HepG2 (cell line): Measurements from ENCODE around the gene BCCIP. TPM values are rescaled to one million over a fixed set of nuclear protein-coding genes. Genes with fewer than 3 reads are reported as not detected.
A peak's percentile ranks its signal among the peaks of the same experiment; 100 is the strongest.

Source experiments
- ELF3 ChIP-seq: IDR thresholded peaks from 2 replicates; pipeline ENCODE4 v1.6.1; 2016; ENCODE audit warnings: missing genetic modification reagents, missing compliant biosample characterization
- KLF11 ChIP-seq: IDR thresholded peaks from 2 replicates; pipeline ENCODE4 v1.6.1; 2016; ENCODE audit warnings: missing compliant biosample characterization
- MYNN ChIP-seq: sonication (generic); formaldehyde crosslinking; IDR thresholded peaks from 2 replicates; pipeline ENCODE4 v1.4.0; 2020; ENCODE audit warnings: mild to moderate bottlenecking, low read depth, missing genetic modification reagents
- NR2C2 ChIP-seq: sonication (generic); formaldehyde crosslinking; IDR thresholded peaks from 2 replicates; pipeline ENCODE4 v1.4.0; 2020; ENCODE audit warnings: missing genetic modification reagents, mild to moderate bottlenecking, moderate library complexity, borderline replicate concordance
- SAFB2 ChIP-seq: sonication (generic); formaldehyde crosslinking; IDR thresholded peaks from 2 replicates; pipeline ENCODE4 v1.5.1; 2020; ENCODE audit warnings: missing genetic modification reagents, low read depth, mild to moderate bottlenecking, borderline replicate concordance
- TAF1 ChIP-seq: sonication (generic); formaldehyde crosslinking; IDR thresholded peaks from 2 replicates; pipeline ENCODE4 v1.4.0; 2020; ENCODE audit warnings: missing genetic modification reagents
- ZBTB7A ChIP-seq: sonication (generic); formaldehyde crosslinking; IDR thresholded peaks from 2 replicates; pipeline ENCODE4 v1.8.0; 2022; ENCODE audit warnings: mild to moderate bottlenecking, missing genetic modification reagents
- ZFP62 ChIP-seq: sonication (generic); formaldehyde crosslinking; IDR thresholded peaks from 2 replicates; pipeline ENCODE4 v1.4.0; 2020; ENCODE audit warnings: missing genetic modification reagents
- ZNF557 ChIP-seq: sonication (generic); formaldehyde crosslinking; IDR thresholded peaks from 2 replicates; pipeline ENCODE4 v1.4.0; 2020; ENCODE audit warnings: missing genetic modification reagents
- ZNF562 ChIP-seq: sonication (generic); formaldehyde crosslinking; IDR thresholded peaks from 2 replicates; pipeline ENCODE4 v1.8.0; 2022; ENCODE audit warnings: missing genetic modification reagents, borderline replicate concordance
- ZNF563 ChIP-seq: sonication (generic); formaldehyde crosslinking; IDR thresholded peaks from 2 replicates; pipeline ENCODE4 v1.8.0; 2022; ENCODE audit warnings: mild to moderate bottlenecking, moderate library complexity, missing genetic modification reagents
- ZZZ3 ChIP-seq: sonication (generic); formaldehyde crosslinking; IDR thresholded peaks from 2 replicates; pipeline ENCODE4 v1.4.0; 2020; ENCODE audit warnings: missing genetic modification reagents, mild to moderate bottlenecking, borderline replicate concordance
- polyA plus RNA-seq, 8 experiments: library from polyadenylated mRNA; depleted of rRNA in 3 of 8; stranded (reverse) in 7 of 8; unstranded in 1 of 8; fragments of >200 nt; fragmentation: Illumina TruSeq in 4 of 8; extraction: Trizol in 4 of 8; gene quantifications; 2 replicates each; pipeline versions ENCODE4 v1.2.1 to v1.2.3, GENCODE V29; 2011 to 2016; ENCODE audit warnings: low read depth in 4 of 8, missing spikeins in 1 of 8, mixed read lengths in 1 of 8; ENCODE audit not compliant: insufficient read depth in 1 of 8
- total RNA-seq, 5 experiments: library from RNA; depleted of rRNA; stranded (reverse); fragments of >200 nt; fragmentation: Illumina TruSeq; extraction: Trizol; gene quantifications; 2 replicates each; pipeline ENCODE4 v1.2.3, GENCODE V29; 2016; ENCODE audit warnings: low read depth in 1 of 5
- TF ChIP-seq, protein P1 (sequence below), 2 experiments: IDR thresholded peaks; 2 replicates each; pipeline ENCODE4 v1.6.1; 2011 to 2012; ENCODE audit warnings: low read length in 2 of 2, borderline replicate concordance in 1 of 2, low read depth in 1 of 2, mild to moderate bottlenecking in 1 of 2, moderate library complexity in 1 of 2
- TF ChIP-seq, protein P2 (sequence below): sonication (generic); formaldehyde crosslinking; IDR thresholded peaks from 2 replicates; pipeline ENCODE4 v1.4.0; 2020; ENCODE audit warnings: mild to moderate bottlenecking, missing genetic modification reagents
- TF ChIP-seq, protein P3 (sequence below): sonication (generic); formaldehyde crosslinking; IDR thresholded peaks from 2 replicates; pipeline ENCODE4 v1.8.1; 2023; ENCODE audit warnings: mild to moderate bottlenecking, moderate library complexity, missing genetic modification reagents
- TF ChIP-seq, protein P4 (sequence below): sonication (generic); formaldehyde crosslinking; conservative IDR thresholded peaks from 2 replicates; pipeline ENCODE4 v1.4.0; 2020; ENCODE audit warnings: missing genetic modification reagents

BCCIP gene
- total and polyA plus RNA-seq, 2 of the 13 experiments (the other 11 are each of a cell fraction or from before 2014, with no cell fraction given), result 37.0 to 132 TPM

DNA sequence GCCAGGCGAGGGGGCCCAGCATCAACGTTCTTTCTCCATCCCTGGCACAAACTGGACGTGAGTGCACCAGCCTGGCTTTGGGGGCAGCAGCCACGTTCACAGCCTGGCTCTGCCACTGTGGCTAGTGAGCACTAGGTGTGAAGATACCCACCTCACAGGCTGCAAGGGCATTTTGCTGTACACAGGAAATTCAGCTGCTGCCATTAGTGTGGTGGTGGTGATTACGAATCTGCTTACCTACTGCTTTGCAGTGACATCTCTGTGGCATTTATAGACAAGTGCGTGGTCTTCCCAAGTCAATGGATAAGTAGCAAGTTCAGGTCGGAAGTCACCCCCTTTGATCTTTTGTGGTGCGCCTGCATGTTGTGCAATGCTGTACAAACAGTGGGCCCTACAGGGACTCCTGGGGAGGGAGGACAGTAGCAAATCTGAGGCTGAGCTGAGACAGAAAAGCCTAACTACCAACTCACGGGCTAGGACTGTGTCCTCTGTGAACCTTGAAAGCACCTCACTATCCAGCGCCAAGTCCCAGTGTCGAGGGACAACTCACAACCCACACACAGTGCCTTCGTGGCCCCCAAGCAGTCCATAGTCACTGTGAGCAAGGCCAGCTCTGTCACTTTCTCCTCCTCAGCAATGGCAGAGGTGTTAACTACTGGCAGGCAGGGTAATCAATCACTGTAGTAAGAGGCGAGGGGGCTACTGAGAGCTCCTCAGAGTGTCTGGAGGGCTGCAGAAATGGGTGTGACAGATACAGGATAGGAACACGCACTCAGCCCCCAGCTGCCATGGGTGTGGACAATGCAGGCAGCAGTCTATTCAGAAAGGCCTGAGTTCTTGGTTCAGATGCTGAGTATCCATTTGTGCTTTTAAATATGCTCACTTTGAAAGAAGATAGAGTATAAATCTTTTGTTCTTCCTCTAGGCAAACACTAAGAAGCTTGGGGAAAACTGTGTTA is 30.7 kb upstream of the BCCIP start (continued):
- TF ChIP-seq, protein P1, sequence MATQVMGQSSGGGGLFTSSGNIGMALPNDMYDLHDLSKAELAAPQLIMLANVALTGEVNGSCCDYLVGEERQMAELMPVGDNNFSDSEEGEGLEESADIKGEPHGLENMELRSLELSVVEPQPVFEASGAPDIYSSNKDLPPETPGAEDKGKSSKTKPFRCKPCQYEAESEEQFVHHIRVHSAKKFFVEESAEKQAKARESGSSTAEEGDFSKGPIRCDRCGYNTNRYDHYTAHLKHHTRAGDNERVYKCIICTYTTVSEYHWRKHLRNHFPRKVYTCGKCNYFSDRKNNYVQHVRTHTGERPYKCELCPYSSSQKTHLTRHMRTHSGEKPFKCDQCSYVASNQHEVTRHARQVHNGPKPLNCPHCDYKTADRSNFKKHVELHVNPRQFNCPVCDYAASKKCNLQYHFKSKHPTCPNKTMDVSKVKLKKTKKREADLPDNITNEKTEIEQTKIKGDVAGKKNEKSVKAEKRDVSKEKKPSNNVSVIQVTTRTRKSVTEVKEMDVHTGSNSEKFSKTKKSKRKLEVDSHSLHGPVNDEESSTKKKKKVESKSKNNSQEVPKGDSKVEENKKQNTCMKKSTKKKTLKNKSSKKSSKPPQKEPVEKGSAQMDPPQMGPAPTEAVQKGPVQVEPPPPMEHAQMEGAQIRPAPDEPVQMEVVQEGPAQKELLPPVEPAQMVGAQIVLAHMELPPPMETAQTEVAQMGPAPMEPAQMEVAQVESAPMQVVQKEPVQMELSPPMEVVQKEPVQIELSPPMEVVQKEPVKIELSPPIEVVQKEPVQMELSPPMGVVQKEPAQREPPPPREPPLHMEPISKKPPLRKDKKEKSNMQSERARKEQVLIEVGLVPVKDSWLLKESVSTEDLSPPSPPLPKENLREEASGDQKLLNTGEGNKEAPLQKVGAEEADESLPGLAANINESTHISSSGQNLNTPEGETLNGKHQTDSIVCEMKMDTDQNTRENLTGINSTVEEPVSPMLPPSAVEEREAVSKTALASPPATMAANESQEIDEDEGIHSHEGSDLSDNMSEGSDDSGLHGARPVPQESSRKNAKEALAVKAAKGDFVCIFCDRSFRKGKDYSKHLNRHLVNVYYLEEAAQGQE (IDR thresholded peaks at IDR 0.05; ENCODE audit: borderline replicate concordance in 1 of 2, low read depth in 1 of 2, low read length in 2 of 2), result peak in 1 of 2 experiments; percentile 77; a peak in 2 of 4 replicates
- TF ChIP-seq MYNN (CRISPR knock-in tag) (0 out of 2 replicates have a peak, but pooled peaks have one; percentile 26), KLF11 (CRISPR knock-in tag) (0 out of 2 replicates have a peak, but pooled peaks have one; percentile 54), TAF1 (no peak), ELF3 (CRISPR knock-in tag) (peak; percentile 94), ZNF563 (CRISPR knock-in tag) (no peak), SAFB2 (CRISPR knock-in tag) (peak; percentile 67; the same call in 1 of the 2 replicates), ZNF562 (CRISPR knock-in tag) (no peak), ZBTB7A (peak; percentile 70; the same call in 1 of the 2 replicates), ZFP62 (CRISPR knock-in tag) (no peak), NR2C2 (peak; percentile 85), ZZZ3 (CRISPR knock-in tag) (no peak), ZNF557 (CRISPR knock-in tag) (peak; percentile 75; the same call in 1 of the 2 replicates)
- TF ChIP-seq, protein P2, sequence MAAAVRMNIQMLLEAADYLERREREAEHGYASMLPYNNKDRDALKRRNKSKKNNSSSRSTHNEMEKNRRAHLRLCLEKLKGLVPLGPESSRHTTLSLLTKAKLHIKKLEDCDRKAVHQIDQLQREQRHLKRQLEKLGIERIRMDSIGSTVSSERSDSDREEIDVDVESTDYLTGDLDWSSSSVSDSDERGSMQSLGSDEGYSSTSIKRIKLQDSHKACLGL, result no peak; the same call in 1 of the 2 replicates
- TF ChIP-seq, protein P3, sequence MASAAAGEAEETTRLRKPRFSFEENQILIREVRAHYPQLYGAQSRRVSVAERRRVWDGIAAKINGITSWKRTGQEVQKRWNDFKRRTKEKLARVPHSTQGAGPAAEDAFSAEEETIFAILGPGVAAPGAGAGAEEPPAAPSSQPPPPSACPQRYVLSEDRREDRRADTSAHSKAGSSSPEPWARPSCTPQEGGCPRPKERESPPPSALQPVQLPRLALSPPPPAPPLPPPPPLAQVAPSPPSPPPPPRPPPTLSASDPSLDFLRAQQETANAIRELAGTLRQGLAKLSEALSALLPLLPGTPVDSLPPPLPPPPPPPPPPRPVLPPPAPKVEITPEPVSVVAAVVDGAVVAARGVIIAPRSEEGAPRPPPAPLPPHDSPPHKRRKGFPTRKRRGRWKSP, result 0 out of 2 replicates have a peak, but pooled peaks have one; percentile 60
- TF ChIP-seq, protein P4, sequence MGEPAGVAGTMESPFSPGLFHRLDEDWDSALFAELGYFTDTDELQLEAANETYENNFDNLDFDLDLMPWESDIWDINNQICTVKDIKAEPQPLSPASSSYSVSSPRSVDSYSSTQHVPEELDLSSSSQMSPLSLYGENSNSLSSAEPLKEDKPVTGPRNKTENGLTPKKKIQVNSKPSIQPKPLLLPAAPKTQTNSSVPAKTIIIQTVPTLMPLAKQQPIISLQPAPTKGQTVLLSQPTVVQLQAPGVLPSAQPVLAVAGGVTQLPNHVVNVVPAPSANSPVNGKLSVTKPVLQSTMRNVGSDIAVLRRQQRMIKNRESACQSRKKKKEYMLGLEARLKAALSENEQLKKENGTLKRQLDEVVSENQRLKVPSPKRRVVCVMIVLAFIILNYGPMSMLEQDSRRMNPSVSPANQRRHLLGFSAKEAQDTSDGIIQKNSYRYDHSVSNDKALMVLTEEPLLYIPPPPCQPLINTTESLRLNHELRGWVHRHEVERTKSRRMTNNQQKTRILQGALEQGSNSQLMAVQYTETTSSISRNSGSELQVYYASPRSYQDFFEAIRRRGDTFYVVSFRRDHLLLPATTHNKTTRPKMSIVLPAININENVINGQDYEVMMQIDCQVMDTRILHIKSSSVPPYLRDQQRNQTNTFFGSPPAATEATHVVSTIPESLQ (CRISPR knock-in tag), result no peak
